ENCODE results near the gene SPINK8.
"Not testable (repeated sequence)": the region's sequence is repeated elsewhere in the genome, so short reads cannot be mapped to it uniquely, and the experiment has no call there.

SPINK8 gene

DNA sequence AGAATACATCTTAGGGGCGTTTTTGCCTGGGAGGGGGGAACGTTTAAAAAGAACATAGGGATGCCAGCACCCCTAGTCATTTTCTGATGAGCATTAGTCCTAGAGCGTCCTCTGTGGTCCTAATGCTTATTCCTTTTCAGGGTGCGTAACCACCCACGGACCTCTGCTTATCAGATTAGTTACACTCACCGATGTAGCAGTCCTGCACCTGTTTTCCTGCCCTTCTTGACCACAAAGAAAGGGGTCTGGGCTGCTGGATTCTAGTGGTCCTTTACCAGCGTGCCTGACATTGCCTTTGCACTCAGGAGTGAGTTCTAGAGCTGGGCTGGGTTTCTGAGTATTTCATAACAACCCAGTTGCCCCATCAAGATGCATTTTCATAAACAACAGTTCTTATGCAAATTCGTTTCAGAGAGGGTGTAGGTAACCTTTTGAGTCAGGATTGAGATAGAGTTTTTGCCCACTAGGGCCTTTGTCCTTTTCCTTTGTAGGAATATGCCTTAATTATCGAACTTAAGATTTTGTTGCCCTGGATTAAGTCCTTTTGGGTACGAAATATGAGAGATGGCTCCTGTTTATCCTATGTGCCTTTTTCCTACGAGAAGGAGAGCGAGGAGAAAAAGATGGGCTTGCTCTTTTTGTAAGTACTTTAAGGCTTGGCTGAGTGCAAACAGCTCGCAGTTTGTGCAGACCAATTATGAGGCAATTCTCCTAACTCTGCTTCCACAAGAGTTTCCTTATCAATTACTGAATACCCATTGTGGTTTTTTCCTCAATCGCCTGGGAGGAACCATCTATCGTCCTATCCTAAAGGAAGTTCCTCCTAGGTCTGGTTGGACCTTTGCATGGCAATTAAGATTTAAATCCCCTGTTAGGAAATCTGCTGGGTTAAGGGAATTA, at the start of gene SPINK8:
SPINK8 (minus strand) TSS at position 316 of the 900 bp plus-strand sequence. CDS start 5,320 bp downstream, outside the sequence.
- DNase-seq (ENCODE audit: low spot score) = not testable (repeated sequence)

DNA sequence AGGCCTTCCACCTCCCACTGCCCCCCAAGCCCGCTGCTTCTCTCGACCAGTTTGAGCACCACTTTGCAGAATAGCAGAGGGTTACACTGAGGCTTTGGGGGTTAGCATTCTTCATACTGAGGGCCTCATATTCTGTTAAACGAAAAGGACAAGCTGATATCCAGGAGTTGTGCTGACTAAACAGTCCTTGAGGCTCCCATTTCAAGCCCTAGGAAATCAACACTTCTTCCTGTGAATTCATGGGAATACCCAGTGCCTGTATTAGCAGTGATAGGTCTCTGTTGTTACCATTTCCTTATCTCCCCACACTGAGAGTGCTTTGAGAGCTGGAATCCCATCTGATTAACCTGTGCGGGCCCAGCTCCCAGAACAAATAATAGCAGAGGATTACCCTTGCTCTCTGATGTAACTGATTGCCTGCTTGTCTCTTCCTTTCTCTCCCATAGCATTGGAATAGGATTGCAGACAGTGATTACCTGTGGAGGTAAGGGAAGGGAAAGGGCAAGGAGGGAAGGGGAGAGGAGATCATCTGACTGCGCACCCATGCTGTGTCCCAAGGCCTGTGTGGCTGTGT, 39.5 kb upstream of the SPINK8 start:
- DNase-seq (ENCODE audit: low spot score) = no peak

DNA sequence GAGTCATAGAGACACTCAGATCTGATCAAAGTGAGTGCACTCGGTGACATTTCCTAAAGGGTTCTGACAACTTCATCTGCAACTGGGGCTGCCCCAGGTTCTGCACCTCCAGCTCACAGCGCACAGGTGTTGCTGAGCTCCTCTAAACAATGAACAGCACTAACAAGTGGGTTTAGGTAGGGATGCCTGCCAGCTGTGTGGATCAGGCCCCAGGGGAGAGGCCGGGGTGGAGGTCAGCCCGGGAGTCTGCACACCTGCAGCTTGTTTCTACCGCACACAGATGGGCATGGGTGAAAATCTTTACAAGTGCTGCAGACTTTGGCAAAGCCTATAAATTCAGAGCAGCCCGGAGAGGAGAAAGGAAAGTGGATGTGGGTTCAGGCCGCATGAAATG, 38.9 kb upstream of the SPINK8 start:
- no peak for DNase-seq (ENCODE audit: low spot score)

DNA sequence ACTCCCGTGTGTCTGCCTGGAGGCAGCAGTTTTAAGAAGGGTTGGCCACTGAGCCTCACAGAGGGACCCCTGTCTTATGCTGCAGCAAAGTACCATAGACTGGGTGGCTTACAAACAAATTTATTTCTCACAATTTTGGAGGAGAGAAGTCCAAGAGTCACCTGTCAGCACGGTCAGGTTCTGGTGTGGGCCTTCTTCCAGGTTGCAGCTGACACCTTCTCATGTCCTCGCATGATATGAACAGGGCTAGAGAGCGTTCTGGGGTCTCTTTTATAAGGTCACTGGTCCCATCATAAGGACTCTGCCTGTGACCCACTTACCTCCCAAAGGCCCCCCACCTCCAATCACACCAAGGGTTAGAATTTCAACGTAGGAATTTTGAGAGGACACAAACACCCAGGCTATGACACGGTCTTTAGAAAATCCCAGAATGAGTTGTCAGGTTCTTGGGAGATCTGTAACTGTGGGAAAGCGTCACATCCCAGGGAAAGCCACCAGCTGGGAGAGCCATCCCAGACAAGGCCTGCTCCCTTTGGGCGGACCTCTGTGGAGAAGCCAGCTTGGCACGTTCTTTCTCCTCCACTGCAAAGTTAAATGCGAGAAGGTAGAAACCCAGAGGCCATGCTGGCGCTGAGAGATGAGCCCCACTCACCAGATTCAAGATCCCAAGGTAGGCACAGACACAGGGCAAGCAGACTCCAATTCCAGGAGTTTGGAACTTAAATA, 38.4 kb upstream of the SPINK8 start, which contains the start of gene FBXW12:
FBXW12 (plus strand) TSS at position 569 of the 726 bp plus-strand sequence. CDS start 549 bp downstream, outside the sequence.
- DNase-seq (ENCODE audit: low spot score) = no peak

DNA sequence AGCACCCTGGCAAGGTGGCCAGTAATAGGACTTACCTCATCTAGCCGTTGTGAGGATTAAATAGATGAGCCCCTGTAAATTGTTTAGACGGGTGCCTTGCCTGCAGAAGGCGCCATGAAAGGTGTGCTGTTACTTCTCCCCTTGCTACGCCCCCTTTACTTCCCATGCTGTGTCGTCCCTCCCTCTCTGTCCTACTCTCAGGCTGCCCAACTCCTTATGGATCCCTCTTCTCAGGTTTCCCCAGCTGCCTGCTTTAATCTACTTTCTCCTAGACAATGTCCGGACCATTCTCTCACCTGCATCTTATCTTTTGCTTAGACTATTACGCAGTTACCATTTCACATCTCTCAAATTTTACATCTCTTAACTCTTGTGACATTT, 36.9 kb upstream of the SPINK8 start:
- no peak for DNase-seq (ENCODE audit: low spot score)

DNA sequence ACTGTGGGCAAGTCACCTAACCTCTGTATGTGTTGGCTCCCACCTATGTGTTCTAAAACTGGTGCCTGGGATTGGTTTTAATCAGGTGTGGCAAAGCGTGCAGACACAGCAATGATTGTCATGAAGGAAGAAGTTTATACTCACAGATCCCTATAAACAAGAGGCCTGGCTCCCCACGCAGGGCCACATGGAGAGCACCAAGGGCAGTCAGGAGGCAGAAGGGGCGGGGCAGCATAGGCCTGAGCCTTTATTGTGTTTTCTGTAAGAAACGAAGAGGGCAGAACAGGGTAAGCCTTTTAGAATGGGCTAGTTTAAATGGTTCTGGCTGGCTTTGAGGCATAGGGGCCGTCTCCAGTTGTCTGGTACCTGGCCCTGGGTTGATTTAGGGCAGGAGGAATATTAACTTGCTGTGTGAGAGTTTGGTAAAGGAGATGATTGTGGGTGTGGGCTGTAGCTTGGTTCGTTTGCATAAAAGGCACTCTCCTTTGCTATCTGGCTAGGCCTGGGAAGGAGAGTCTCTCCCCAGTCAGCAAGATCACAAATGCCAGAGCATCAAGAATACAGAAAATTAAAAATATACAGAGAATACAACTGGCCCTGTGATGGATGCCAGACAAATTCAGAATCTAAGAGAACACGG, 36.4 kb upstream of the SPINK8 start:
- no peak for DNase-seq (ENCODE audit: low spot score)

DNA sequence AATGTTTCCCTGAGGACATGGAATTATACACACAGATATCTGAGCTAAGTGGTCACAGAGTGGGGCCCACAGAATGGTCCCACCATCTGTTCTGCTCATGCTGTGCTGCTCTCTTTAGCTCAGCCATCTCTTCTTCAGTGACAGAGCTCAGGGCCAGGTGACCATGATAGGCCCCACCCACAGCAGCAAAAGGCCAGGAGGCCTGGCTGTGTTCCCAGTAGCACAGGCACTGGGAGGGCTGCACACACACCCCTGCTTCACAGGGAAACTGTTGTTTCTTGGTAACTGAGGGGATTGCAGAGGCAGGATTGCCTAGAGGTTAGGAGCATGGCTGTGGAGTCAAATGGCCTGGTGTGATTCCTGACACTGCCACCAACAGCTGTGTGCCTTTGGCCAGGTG, 33.7 kb upstream of the SPINK8 start:
- no peak for DNase-seq (ENCODE audit: low spot score)

DNA sequence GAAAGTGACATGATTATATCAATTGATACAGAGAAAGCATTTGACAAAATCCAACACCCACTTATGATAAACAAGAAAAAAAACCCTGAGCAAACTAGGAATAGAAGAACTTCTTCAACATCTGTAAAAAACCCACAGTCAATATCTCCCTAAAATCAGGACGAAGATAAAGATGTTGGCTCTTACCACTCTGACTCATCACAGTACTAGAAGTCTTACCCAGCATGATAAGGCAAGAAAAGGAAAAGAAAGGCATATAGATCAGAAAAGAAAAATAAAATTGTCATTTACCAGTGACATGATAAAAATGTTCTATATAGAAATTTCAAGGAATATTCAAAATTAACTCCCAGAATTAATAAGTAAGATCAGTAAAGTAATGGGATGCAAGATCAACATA, 31.4 kb upstream of the SPINK8 start:
- DNase-seq (ENCODE audit: low spot score) = no peak

DNA sequence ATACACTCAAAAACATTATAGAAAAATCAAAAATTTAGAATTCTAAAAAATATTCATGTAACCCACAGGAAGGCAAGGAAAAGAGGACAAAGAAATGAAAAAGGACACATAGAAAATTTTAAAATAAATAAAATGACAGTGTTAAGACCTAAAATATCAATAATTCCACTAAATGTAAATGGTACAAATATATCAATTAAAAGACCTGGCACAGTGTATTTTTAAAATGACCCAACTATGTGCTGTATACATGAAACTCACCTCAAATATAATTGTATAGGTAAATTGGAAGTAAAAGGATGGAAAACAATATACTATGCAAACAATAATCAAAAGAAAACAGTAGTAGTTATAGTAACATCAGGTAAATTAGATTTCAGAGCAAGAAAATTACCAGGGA, 28.5 kb upstream of the SPINK8 start:
- DNase-seq (ENCODE audit: low spot score) = no peak

DNA sequence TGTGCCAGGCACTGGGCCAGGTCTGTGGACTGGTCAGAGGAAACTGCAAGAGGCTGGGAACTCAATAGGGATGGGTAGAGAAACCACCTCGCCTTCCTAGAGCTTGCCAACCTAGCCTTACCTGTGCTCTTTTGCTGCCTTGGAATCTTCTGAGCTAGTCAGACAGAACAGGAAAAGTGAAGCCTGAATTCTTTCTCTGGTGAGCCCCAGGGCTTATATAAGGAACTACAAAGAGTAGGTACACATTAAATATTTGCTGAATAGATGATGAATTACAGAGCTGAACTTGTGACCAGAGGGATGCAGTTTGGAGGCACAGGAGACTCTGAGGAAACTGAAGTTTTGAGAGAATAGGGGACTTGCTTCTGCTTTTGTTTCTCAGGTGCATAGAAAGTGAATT, 23.0 kb upstream of the SPINK8 start:
- DNase-seq (ENCODE audit: low spot score) = no peak

DNA sequence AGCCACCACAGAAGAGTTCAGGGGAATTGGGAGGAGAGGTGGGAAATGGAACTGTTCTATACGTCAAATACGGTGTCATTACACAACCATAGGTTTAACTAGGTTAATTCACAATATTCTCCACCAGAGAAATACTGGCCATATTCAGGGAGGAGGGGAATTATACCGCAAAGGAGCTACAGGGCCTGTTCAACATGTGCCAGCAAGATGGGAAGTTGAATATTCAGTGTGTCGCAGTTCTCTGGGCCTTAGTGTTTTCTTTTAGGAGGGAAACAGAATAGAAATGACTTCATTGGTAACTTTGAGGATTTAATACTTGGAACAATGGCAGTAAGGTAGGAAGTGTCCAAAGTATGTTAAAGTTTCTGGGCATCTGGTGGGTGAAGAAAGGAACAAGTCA, 20.5 kb upstream of the SPINK8 start:
- no peak for DNase-seq (ENCODE audit: low spot score)

DNA sequence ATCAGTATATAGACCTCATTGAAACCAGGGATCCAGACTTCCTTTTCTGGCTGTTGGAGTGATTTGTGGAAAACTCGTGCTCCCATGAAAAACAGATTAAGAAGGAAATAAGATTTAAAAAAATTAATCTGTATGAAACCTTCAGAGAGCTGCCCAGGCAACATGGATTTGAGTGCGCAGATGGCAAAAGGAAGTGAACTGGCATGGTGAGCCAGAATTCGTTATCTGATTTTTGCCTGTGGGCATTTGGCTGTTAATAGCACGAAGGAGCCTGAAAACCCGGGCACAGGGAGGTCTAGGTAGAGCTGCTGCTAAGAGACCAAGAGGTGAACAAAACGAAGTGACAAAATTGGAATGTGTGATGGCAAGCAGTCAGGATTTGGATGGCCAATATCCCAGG, 19.1 kb upstream of the SPINK8 start:
- DNase-seq (ENCODE audit: low spot score) = no peak

DNA sequence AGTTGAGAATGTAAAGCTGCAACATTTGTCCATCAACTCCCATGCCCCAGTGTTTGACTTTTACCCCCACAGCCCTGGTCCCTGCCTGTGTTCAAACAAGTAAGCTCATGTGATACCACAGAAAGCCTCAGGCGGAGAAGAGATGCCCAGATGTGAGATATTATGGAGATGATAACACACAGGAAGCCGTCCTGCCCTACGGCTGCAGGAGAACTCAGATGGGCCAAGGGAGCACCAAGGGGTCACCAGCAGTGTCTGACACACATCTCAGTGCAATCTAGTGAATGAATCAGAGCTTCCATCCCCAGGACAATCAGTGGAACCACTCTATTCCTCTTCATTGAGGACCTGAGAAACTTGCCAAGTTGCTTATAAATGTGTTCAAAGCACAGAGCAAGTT, 14.0 kb upstream of the SPINK8 start:
- no peak for DNase-seq (ENCODE audit: low spot score)

DNA sequence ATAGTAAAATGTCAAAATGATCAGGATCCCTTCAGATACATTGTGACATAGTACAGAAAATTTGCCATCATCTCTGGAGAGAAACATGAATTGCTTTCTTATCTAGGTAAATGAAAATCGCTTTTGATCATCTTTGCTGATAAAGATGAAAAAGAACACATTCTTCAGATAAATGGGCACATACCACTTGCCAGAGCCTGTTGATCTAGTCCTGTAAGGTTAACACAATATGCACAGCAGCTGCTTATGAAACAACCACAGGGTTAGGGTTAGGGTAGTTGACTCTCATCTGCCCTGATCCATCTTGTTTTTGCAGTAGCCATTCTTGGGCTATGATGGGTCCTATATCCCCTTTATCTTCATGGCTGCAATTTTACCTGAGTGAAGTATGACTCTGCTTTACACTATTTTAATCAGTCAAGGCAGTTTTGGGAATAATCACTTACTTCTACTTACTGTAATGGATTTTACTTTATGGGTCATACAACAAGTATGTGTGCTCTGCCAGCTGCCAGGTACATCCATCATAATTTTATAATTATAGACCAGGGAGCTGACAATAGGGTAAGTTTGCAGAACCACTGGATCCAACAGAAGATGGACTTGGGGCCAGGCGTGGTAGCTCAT, 12.6 kb upstream of the SPINK8 start:
- no peak for DNase-seq (ENCODE audit: low spot score)

DNA sequence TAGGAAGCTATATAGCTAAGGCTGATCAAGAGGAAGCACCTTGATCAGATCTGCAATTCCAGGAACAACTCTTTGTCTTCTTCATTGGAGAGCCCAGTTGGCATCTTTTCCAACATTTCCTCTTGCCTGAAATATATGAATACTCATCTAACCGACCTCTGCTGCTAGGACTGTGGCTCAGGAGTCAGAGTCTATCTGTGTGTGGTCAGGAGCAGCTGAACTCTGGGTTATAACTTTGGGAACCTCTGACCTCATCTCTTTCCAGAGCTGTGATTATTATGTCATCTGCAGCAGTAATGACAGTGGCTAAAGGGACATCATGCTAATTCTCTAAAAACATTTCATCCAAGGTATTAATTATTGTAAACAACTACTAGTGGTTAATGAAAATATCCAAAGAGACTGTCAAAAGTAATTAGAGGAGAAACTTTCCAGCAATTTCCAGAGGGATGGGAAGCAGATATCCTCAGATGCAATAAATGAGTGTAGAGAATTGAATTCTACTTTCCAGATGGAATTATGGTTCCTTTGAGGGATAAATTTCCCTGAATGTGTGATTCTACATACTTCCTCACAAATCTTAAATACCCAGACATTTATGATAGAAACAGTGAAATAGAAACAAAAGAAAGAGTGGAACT, 11.5 kb upstream of the SPINK8 start:
- no peak for DNase-seq (ENCODE audit: low spot score)

DNA sequence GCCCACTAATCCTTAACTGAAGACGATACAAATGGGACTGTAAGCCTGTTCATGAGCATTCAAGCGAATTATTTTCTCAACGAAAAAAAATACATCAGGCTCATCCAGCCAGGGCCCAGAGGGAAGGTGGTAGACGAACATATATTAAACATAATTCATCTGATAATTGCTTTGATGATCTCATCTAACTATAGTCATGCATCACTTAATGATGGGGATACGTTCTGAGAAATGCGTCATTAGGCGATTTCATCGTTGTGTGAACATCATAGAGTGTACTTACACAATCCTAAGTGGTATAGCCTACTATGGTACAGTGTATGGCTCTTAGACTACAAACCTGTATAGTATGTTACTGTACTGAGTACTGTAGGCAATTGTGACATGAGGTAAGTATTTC, 10.0 kb upstream of the SPINK8 start:
- DNase-seq (ENCODE audit: low spot score) = no peak

DNA sequence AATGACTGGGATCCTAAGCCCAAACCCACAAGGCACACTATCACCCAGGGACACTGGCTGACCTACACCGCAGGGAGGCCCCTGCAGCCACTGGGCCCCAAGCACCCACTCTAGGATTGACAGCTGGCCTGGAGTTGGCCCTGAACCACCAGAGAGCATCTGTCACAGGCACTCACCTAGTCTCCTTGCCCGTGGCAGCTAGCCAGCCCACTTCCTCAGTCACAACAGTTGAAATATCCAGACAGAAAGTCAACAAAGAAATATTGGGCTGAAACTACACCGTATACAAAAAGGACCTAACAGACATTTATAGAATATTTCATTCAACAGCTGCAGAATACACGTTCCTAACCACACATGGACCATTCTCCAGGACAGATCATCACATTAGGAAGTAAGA, 5.2 kb upstream of the SPINK8 start:
- DNase-seq (ENCODE audit: low spot score) = no peak

DNA sequence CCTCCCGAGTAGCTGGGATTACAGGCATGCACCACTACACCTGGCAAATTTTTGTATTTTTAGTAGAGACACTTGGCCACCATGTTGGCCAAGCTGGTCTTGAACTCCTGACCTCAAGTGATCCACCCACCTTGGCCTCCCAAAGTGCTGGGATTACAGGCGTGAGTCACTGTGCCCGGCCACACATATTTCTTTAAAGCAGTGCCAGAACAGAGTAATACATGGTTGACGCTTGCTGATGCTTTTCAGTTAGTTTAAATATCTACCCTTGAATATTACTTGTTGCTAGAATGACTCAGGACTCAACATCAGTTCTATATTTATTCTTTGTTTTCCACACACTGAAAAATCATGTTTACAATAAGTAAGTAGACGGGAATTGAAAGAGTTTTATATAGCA, 4.1 kb upstream of the SPINK8 start:
- DNase-seq (ENCODE audit: low spot score) = not testable (repeated sequence)

DNA sequence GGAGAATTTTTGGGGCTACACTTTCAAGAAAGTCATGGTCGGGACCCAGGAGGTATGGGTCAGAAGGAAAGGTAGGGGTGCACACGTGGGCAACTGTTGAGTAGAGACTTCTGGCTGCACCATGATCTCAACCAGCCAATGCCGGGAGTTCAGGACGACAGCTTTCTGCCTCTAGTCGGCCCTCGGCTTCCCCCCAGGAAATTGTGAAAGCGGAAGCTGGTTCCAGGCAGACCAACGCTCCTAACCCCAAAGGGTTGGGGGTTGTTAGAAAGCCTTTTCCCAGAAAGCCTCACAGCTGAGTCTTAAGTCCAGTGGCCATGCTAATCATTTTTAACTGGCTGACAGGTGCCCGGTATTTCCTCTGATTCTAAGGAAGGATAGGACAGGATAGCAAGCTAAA, 1.8 kb upstream of the SPINK8 start:
- DNase-seq (ENCODE audit: low spot score) = not testable (repeated sequence)

DNA sequence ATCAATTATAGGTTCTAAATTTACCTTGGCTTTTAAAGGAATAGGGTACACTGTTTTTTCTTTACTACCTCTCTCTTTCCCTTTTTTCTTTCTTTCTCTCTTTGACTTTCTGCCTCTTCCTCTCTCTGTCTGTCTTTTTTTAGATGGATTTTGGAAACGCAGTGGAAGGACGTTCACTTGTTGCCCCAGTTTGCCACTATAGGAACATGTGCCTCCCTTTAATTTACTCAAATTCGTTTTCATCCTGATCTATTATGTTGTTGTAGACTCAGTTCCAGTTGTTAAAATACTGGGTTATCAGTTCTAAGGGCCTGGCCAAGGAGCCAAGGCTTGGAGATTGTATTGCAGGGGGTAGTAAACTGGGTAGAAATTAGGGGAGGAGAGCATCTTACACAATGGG, 1.1 kb upstream of the SPINK8 start:
- no peak for DNase-seq (ENCODE audit: low spot score)

DNA sequence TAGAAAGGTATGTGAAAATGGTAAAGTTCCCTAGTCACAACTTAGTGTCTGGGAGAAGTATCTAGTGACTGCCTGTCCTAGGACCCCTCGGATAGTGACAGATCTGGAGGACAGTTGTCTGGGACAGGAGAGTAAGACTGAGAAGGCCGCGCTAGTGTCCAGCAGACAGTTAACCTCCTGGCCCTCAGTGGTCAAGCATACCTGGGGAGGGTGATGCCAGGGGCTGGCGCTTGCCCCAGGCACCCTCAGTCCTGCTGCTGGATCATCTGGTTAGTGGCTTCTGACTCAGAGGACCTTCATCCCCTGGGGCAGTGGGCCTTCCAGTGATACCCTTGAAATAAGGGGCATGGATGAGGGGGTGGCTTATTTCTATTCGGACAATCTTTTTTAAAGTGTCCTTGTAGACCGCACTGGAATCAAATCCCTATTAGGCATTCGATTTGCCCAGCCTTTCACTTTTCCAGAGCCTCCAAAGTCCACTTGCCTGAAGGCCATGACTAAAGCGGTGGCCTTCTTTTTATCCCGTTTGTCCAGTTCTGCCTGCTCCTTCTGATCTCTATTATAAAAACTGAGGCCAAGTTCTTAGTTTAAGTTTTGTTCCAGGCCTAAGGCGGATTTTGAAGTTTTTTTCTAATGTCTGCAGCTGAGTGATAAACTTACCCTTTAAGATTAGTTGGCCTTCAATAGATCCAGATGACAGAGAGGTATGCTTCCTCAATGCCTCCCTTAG, 1.6 kb downstream of the SPINK8 start:
- not testable (repeated sequence) for DNase-seq (ENCODE audit: low spot score)
